Glutamatergic neuron (in vitro differentiated cells): ENCODE data around the gene EVC. TPM values are rescaled to one million over a fixed set of nuclear protein-coding genes. Genes with fewer than 3 reads are reported as not detected.

Source experiments
- DNase-seq: peaks from one replicate; pipeline ENCODE4 v3.0.0; 2022
- H3K27ac Mint-ChIP-seq: one replicate; pipeline ENCODE4 v1.8.0; 2020; ENCODE audit warnings: mild to moderate bottlenecking, mixed read lengths, inconsistent platforms; ENCODE audit not compliant: unreplicated experiment
- H3K27me3 Mint-ChIP-seq: one replicate; pipeline ENCODE4 v1.8.0; 2020; ENCODE audit warnings: mild to moderate bottlenecking, moderate library complexity, mixed read lengths, inconsistent platforms; ENCODE audit not compliant: unreplicated experiment
- H3K36me3 Mint-ChIP-seq: one replicate; pipeline ENCODE4 v1.8.0; 2020; ENCODE audit warnings: mild to moderate bottlenecking, mixed read lengths, inconsistent platforms; ENCODE audit not compliant: unreplicated experiment
- H3K4me1 Mint-ChIP-seq: one replicate; pipeline ENCODE4 v1.8.0; 2020; ENCODE audit warnings: mild to moderate bottlenecking, low read depth, mixed read lengths, inconsistent platforms; ENCODE audit not compliant: unreplicated experiment
- H3K4me3 Mint-ChIP-seq: one replicate; pipeline ENCODE4 v1.8.0; 2020; ENCODE audit warnings: mild to moderate bottlenecking, mixed read lengths, inconsistent platforms; ENCODE audit not compliant: unreplicated experiment
- H3K9me3 Mint-ChIP-seq: one replicate; pipeline ENCODE4 v1.8.0; 2020; ENCODE audit warnings: mild to moderate bottlenecking, moderate library complexity, mixed read lengths, inconsistent platforms; ENCODE audit not compliant: unreplicated experiment
- total RNA-seq: library from RNA; stranded (reverse); fragmentation: NEBNext Ultra II Directional; extraction: Animal tissue kit (Norgen Biotek cat#: 25700); gene quantifications from one replicate; pipeline ENCODE4 v1.2.1, GENCODE V29; 2021; ENCODE audit not compliant: unreplicated experiment
- TF ChIP-seq, protein P1 (sequence below): fragments of 200-600 bp; sonication (generic); IDR thresholded peaks from one replicate; pipeline ENCODE4 v1.5.0; 2021; ENCODE audit not compliant: partially characterized antibody, unreplicated experiment

The EVC gene
- total RNA-seq, 1 donor from 2014 or later, result 6.7 TPM

- no peak for DNase-seq
- Mint-ChIP-seq H3K27ac (no peak overlapping the region), H3K4me3 (no peak overlapping the region), H3K9me3 (peaks cover 6% of the 10 kb centered on the region), H3K27me3 (peaks cover 8% of the 10 kb centered on the region), H3K4me1 (peaks cover 23% of the 10 kb centered on the region), H3K36me3 (peaks cover 4% of the 10 kb centered on the region)
- TF ChIP-seq, protein P1, sequence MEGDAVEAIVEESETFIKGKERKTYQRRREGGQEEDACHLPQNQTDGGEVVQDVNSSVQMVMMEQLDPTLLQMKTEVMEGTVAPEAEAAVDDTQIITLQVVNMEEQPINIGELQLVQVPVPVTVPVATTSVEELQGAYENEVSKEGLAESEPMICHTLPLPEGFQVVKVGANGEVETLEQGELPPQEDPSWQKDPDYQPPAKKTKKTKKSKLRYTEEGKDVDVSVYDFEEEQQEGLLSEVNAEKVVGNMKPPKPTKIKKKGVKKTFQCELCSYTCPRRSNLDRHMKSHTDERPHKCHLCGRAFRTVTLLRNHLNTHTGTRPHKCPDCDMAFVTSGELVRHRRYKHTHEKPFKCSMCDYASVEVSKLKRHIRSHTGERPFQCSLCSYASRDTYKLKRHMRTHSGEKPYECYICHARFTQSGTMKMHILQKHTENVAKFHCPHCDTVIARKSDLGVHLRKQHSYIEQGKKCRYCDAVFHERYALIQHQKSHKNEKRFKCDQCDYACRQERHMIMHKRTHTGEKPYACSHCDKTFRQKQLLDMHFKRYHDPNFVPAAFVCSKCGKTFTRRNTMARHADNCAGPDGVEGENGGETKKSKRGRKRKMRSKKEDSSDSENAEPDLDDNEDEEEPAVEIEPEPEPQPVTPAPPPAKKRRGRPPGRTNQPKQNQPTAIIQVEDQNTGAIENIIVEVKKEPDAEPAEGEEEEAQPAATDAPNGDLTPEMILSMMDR, result no peak
Measured at GRCh38 chr4:5746250-5746649, 35.2 kb downstream of the EVC start.

GRCh38 chr4:5746829-5747737, 36.1 kb downstream of the EVC start:
- Mint-ChIP-seq H3K36me3 (peaks cover 4% of the 10 kb centered on the region), H3K4me1 (peaks cover 29% of the 10 kb centered on the region), H3K27me3 (peaks cover 8% of the 10 kb centered on the region), H3K27ac (peak overlapping the region; percentile 46), H3K4me3 (no peak overlapping the region), H3K9me3 (peaks cover 8% of the 10 kb centered on the region)
- TF ChIP-seq, protein P1, result no peak
- DNase-seq, result no peak

- no peak for DNase-seq
- Mint-ChIP-seq H3K27ac (peak overlapping the region; percentile 46), H3K9me3 (peaks cover 8% of the 10 kb centered on the region), H3K36me3 (peaks cover 4% of the 10 kb centered on the region), H3K4me1 (peaks cover 36% of the 10 kb centered on the region), H3K4me3 (no peak overlapping the region), H3K27me3 (peaks cover 10% of the 10 kb centered on the region)
- TF ChIP-seq, protein P1, result no peak
Measured at GRCh38 chr4:5747738-5748375, 36.9 kb downstream of the EVC start.

GRCh38 chr4:5749568-5749967, 38.6 kb downstream of the EVC start:
- H3K4me3 Mint-ChIP-seq, result no peak overlapping the region
- H3K27ac Mint-ChIP-seq, result no peak overlapping the region
- TF ChIP-seq, protein P1, result no peak
- DNase-seq, result no peak
- H3K4me1 Mint-ChIP-seq, result peaks cover 38% of the 10 kb centered on the region
- peaks cover 10% of the 10 kb centered on the region for H3K9me3 Mint-ChIP-seq
- H3K27me3 Mint-ChIP-seq, result peaks cover 12% of the 10 kb centered on the region
- H3K36me3 Mint-ChIP-seq, result peaks cover 4% of the 10 kb centered on the region
